AG10803 (cell line): Measurements from ENCODE around the gene RNU6-9.
A peak's percentile ranks its signal among the peaks of the same experiment; 100 is the strongest.

Source experiments
- DNase-seq: peaks from one replicate; pipeline ENCODE4 v3.0.0; 2010; ENCODE audit warnings: low read depth
- H3K4me3 ChIP-seq: 2 replicates; pipeline ENCODE4 v1.5.1; 2011; ENCODE audit warnings: mild to moderate bottlenecking, low read length, control low read depth
- TF ChIP-seq, protein P1 (sequence below): conservative IDR thresholded peaks from 2 replicates; pipeline ENCODE4 v1.5.1; 2011; ENCODE audit warnings: mild to moderate bottlenecking, low read length, control low read depth, inconsistent platforms

Gene RNU6-9

DNA sequence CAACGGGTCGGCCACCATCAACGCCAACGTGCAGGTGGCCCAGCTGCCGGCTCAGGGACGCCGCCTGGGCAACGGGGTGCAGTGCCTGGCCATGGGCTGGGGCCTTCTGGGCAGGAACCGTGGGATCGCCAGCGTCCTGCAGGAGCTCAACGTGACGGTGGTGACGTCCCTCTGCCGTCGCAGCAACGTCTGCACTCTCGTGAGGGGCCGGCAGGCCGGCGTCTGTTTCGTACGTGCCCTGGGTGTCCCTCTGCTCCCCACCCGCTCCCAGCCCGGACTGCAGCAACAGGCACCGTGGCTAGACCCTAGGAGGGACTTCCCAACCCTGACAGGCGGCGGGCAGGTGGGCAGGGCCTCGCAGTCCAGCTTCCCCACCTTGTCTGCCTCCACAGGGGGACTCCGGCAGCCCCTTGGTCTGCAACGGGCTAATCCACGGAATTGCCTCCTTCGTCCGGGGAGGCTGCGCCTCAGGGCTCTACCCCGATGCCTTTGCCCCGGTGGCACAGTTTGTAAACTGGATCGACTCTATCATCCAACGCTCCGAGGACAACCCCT is 37.6 kb upstream of the RNU6-9 start:
- TF ChIP-seq, protein P1, sequence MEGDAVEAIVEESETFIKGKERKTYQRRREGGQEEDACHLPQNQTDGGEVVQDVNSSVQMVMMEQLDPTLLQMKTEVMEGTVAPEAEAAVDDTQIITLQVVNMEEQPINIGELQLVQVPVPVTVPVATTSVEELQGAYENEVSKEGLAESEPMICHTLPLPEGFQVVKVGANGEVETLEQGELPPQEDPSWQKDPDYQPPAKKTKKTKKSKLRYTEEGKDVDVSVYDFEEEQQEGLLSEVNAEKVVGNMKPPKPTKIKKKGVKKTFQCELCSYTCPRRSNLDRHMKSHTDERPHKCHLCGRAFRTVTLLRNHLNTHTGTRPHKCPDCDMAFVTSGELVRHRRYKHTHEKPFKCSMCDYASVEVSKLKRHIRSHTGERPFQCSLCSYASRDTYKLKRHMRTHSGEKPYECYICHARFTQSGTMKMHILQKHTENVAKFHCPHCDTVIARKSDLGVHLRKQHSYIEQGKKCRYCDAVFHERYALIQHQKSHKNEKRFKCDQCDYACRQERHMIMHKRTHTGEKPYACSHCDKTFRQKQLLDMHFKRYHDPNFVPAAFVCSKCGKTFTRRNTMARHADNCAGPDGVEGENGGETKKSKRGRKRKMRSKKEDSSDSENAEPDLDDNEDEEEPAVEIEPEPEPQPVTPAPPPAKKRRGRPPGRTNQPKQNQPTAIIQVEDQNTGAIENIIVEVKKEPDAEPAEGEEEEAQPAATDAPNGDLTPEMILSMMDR = no peak
- no peak for DNase-seq
- no peak overlapping the region for H3K4me3 ChIP-seq

DNA sequence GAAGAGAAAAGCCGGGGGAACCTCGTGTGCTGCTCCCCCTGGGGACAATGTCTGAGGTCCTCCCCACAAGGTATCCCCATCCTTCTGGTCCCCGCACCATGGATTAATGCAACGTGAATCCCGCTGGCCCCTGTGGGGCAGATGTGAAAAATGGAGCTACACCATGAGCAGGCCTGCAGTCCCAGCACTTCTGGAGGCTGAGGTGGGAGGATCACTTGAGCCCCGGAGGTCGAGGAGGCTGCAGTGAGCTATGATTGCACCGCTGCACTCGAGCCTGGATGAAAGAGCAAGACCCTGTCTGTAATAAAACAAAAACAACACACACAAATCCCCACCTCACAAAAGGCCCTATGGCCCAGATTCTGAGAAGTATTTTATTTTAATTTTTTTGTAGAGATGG is 35.0 kb upstream of the RNU6-9 start:
- no peak overlapping the region for H3K4me3 ChIP-seq
- DNase-seq = no peak
- TF ChIP-seq, protein P1 = no peak

DNA sequence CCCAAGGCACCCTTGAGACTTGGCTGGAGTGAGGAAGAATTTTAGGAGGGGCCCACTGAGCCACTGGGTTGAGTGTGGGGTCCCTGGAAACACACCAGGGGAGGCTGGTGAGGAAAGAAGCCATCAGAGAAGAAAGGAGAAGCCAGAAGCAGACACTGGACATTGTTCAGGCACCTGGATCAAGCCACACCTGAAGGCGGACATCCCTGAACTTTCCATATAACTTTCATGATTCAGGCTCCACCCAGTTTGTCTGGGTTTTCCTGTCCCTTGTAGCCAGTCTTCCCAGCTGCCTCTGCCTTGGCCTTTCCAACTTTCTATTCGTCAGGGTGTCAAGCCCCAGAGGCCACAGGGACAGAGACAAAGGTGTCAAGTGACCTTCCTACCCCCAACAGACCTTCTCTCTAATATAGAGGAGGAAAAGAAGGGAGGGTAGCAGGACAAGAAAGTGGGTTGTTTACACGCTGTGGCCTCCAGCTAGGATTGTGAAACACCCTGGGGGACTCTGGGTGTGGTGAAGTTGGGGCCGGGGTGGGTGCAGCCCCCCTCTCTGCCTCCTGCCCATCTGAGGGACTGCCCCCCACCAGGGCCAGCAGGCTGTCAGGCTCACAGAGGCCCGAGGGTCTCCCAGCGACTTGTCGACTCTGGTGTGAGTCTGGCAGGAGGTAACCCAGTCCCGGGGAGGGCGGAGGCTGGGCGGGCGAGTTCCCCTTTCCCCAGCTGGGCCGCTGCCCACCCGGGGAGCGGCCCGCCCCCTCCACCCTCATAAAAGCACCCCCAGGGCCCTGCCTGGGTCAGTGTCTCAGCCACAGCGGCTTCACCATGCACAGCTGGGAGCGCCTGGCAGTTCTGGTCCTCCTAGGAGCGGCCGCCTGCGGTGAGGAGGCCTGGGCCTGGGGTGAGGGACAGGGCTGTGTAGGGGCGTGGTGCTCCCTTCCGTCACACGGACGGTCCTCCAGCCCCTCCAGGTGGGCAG is 34.1 kb upstream of the RNU6-9 start, which contains the start of gene CFD:
CFD (plus strand) TSS at position 797 of the 976 bp plus-strand sequence; CDS start at position 823, 26 bp downstream.
- peak within 1 kb of the TSS; percentile 39 for H3K4me3 ChIP-seq
- TF ChIP-seq, protein P1 = no peak
- DNase-seq = no peak

DNA sequence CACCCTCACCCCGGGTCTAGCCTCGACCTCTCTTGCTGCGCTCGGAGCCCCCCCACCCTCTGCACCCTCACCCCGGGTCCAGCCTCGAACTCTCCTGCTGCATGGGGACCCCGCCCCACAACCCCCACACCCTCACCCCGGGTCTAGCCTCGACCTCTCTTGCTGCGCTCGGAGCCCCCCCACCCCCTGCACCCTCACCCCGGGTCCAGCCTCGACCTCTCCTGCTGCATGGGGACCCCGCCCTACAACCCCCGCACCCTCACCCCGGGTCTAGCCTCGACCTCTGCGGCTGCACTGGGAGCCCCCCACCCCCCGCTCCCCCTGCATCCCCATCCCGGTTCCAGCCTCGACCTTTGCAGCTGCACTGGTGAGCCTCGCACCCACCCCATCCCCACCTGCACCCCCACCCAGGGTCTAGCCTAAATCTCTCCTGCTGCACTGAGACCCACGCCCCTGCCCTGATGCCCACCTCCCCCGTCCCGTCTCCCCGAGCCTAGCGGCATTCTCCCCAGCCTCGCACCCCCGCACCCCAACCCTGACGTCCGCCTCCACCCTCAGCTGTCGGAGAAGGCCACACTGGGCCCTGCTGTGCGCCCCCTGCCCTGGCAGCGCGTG is 32.0 kb upstream of the RNU6-9 start:
- no peak overlapping the region for H3K4me3 ChIP-seq
- DNase-seq = no peak
- TF ChIP-seq, protein P1 = no peak

DNA sequence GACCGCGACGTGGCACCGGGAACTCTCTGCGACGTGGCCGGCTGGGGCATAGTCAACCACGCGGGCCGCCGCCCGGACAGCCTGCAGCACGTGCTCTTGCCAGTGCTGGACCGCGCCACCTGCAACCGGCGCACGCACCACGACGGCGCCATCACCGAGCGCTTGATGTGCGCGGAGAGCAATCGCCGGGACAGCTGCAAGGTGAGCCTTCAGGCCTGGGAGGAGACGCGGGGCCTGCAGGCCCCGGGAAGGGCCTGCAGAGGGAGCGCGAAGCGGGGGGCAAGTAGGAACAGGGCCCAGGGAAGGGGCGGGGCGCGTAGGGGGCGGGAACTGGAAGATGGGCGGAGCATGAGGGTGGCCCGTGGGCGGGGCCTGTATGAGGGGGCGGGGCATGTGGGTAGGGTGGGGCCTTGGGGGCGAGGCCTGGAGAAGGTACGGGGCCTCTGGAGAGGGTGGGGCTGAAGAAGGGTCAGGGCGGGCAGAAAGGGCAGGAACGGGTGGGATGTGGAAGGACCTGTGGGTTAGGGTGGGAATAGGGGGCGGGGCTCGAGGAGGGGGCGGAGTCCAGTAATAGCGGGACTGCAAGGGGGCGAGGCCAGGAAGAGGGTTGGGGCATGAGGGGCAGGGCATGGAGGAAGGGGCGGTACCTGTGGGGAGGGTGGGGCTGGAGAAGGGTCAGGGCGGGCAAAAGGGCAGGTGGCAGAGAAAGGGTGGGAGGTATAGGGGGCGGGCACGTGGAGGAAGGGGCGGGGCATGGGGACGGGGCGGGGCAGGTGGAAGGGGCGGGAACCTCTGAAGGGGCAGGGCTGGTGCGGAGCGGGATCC is 31.3 kb upstream of the RNU6-9 start:
- no peak overlapping the region for H3K4me3 ChIP-seq
- DNase-seq = no peak
- TF ChIP-seq, protein P1 = no peak

DNA sequence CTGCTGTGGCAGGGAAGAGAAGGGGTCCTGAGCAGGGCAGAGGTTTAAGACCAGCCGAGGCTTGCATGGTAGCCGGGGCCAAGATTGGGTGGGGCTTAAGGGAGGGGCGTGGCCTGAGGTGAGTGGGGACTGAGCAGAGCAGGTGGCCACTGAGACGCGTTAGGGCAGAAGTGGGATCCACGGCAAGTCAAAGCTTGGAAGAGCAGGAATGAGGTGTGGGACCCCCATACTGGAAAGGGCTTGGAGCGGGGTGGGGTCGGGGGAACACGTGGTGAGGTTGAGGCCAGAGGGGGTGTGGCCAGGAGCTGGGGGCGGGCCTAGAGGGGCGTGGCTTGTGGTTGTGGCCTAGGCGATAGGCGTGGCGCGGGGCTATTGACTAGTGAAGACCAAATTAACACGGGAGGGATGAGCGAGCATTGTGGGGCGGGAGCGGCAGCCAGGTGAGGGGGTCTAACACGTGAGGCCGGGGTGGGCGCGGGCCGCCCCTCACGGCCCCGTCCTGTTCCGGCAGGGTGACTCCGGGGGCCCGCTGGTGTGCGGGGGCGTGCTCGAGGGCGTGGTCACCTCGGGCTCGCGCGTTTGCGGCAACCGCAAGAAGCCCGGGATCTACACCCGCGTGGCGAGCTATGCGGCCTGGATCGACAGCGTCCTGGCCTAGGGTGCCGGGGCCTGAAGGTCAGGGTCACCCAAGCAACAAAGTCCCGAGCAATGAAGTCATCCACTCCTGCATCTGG is 30.5 kb upstream of the RNU6-9 start:
- no peak overlapping the region for H3K4me3 ChIP-seq
- TF ChIP-seq, protein P1 = no peak
- DNase-seq = no peak
